Measurements from ENCODE around the gene PCAT7. TPM values are rescaled to one million over a fixed set of nuclear protein-coding genes. Genes with fewer than 3 reads are reported as not detected.
"Not testable (repeated sequence)": the region's sequence is repeated elsewhere in the genome, so short reads cannot be mapped to it uniquely, and the experiment has no call there.

The PCAT7 gene
- total and polyA plus RNA-seq, 4 experiments from 2014 or later, result not detected

- H3K36me3 Mint-ChIP-seq, result no peaks in the 10 kb centered on the region
- ChIA-PET CTCF (ENCODE audit: partially characterized antibody) (no interaction called here), POLR2A (ENCODE audit: partially characterized antibody) (no interaction called here)
- no peak for DNase-seq
- Histone ChIP-seq H3K36me3 (ENCODE audit: insufficient read depth, low read length) (no peaks in the 10 kb centered on the region), H3K4me3 (ENCODE audit: low read length in 2 of 2) (no peak overlapping the region), H3K4me1 (ENCODE audit: insufficient read depth, low read length) (peaks cover 5% of the 10 kb centered on the region), H3K9me3 (ENCODE audit: control insufficient read depth in 1 of 2, low read length in 2 of 2) (no peaks in the 10 kb centered on the region), H3K27me3 (ENCODE audit: insufficient read depth, low read length) (no peaks in the 10 kb centered on the region), H3K27ac (ENCODE audit: low read depth, low read length) (no peak overlapping the region)
- peaks cover 0 to under 1% (median 0%) of the 10 kb centered on the region in 4 donors for H3K4me1 Mint-ChIP-seq
- no peaks in the 10 kb centered on the region for H3K9me3 Mint-ChIP-seq
- intact Hi-C loops (cut with micrococcal nuclease), result no loop called here
- H3K27ac Mint-ChIP-seq, result no peak overlapping the region
- peaks cover 13 to 19% of the 10 kb centered on the region in 2 donors for H3K27me3 Mint-ChIP-seq
- no peak overlapping the region for H3K4me3 Mint-ChIP-seq
Observed at GRCh38 chr9:94591876-94592275, 37.0 kb downstream of the PCAT7 start.

DNA sequence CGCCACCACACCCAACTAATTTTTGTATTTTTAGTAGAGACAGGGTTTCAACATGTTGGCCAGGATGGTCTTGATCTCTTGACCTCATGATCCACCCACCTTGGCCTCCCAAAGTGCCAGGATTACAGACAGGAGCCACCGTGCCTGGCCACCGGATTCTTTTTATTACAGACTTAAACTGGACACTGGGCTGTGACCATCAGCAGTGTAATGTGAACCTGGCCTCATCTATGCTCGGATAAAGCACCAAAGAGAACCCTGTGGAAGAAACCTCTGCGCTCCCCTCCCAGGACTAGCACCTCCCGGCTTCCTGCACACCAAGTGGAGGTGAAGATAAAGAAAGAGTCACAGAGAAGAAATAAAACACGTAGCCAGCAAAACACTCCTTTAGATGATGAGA, 37.8 kb downstream of the PCAT7 start:
- CTCF ChIA-PET (ENCODE audit: partially characterized antibody); H3K36me3 Mint-ChIP-seq; H3K27ac ChIP-seq (ENCODE audit: low read depth, low read length); H3K4me3 Mint-ChIP-seq; H3K9me3 Mint-ChIP-seq; H3K4me1 ChIP-seq (ENCODE audit: insufficient read depth, low read length); intact Hi-C loops (cut with micrococcal nuclease); H3K27ac Mint-ChIP-seq; H3K9me3 ChIP-seq (ENCODE audit: control insufficient read depth in 1 of 2, low read length in 2 of 2); H3K4me3 ChIP-seq (ENCODE audit: low read length in 2 of 2); H3K27me3 ChIP-seq (ENCODE audit: insufficient read depth, low read length); DNase-seq; POLR2A ChIA-PET (ENCODE audit: partially characterized antibody); H3K36me3 ChIP-seq (ENCODE audit: insufficient read depth, low read length); H3K4me1 Mint-ChIP-seq: not testable (repeated sequence)
- peaks cover 9 to 20% of the 10 kb centered on the region in 2 donors for H3K27me3 Mint-ChIP-seq

- H3K36me3 ChIP-seq (ENCODE audit: insufficient read depth, low read length), result no peaks in the 10 kb centered on the region
- Mint-ChIP-seq H3K4me3 (no peak within 1 kb of the TSS), H3K4me1 (no peaks in the 10 kb centered on the region), H3K36me3 (no peaks in the 10 kb centered on the region), H3K9me3 (no peaks in the 10 kb centered on the region), H3K27me3 (peaks cover 8 to 19% of the 10 kb centered on the region in 2 donors), H3K27ac (no peak within 1 kb of the TSS)
- DNase-seq, result no peak
- POLR2A ChIA-PET (ENCODE audit: partially characterized antibody), result no interaction called here
- no peaks in the 10 kb centered on the region for H3K4me1 ChIP-seq (ENCODE audit: insufficient read depth, low read length)
- CTCF ChIA-PET (ENCODE audit: partially characterized antibody), result interaction anchor here (1.6 kb wide), 1 partner anchor 10 kb away, joined by 5 read pairs; no protein-coding TSS in a partner anchor
- H3K9me3 ChIP-seq (ENCODE audit: control insufficient read depth in 1 of 2, low read length in 2 of 2), result no peaks in the 10 kb centered on the region
- intact Hi-C loops (cut with micrococcal nuclease), result no loop called here
- no peak within 1 kb of the TSS for H3K4me3 ChIP-seq (ENCODE audit: low read length in 2 of 2)
- no peak within 1 kb of the TSS for H3K27ac ChIP-seq (ENCODE audit: low read depth, low read length)
- no peaks in the 10 kb centered on the region for H3K27me3 ChIP-seq (ENCODE audit: insufficient read depth, low read length)
Observed at GRCh38 chr9:94593459-94594345, 38.8 kb downstream of the PCAT7 start, which contains the start of gene FBP2. Gene FBP2 (minus strand): TSS chr9:94593824. CDS start chr9:94593726, 98 bp downstream.

GRCh38 chr9:94599102-94599501, 44.2 kb downstream of the PCAT7 start:
- no peaks in the 10 kb centered on the region for H3K9me3 ChIP-seq (ENCODE audit: control insufficient read depth in 1 of 2, low read length in 2 of 2)
- no peaks in the 10 kb centered on the region for H3K4me1 ChIP-seq (ENCODE audit: insufficient read depth, low read length)
- peaks cover 0 to 6% of the 10 kb centered on the region in 2 donors for H3K27me3 Mint-ChIP-seq
- peaks cover 4 to 7% (median 6%) of the 10 kb centered on the region in 4 donors for H3K4me1 Mint-ChIP-seq
- no peak overlapping the region for H3K4me3 Mint-ChIP-seq
- H3K4me3 ChIP-seq (ENCODE audit: low read length in 2 of 2), result no peak overlapping the region
- no peaks in the 10 kb centered on the region for H3K36me3 ChIP-seq (ENCODE audit: insufficient read depth, low read length)
- ChIA-PET POLR2A (ENCODE audit: partially characterized antibody) (no interaction called here), CTCF (ENCODE audit: partially characterized antibody) (no interaction called here)
- no peaks in the 10 kb centered on the region for H3K9me3 Mint-ChIP-seq
- DNase-seq, result no peak
- H3K27ac Mint-ChIP-seq, result no peak overlapping the region
- H3K27ac ChIP-seq (ENCODE audit: low read depth, low read length), result no peak overlapping the region
- intact Hi-C loops (cut with micrococcal nuclease), result no loop called here
- no peaks in the 10 kb centered on the region for H3K27me3 ChIP-seq (ENCODE audit: insufficient read depth, low read length)
- H3K36me3 Mint-ChIP-seq, result no peaks in the 10 kb centered on the region

- ChIA-PET CTCF (ENCODE audit: partially characterized antibody) (interaction anchor here (1.2 kb wide), 1 partner anchor 45 kb away, joined by 3 read pairs; the partner anchor contains the start of gene PCAT7), POLR2A (ENCODE audit: partially characterized antibody) (no interaction called here)
- no peaks in the 10 kb centered on the region for H3K27me3 ChIP-seq (ENCODE audit: insufficient read depth, low read length)
- H3K9me3 ChIP-seq (ENCODE audit: control insufficient read depth in 1 of 2, low read length in 2 of 2), result no peaks in the 10 kb centered on the region
- no peak overlapping the region for H3K27ac ChIP-seq (ENCODE audit: low read depth, low read length)
- H3K36me3 ChIP-seq (ENCODE audit: insufficient read depth, low read length), result no peaks in the 10 kb centered on the region
- Mint-ChIP-seq H3K4me1 (peaks cover 4 to 7% (median 6%) of the 10 kb centered on the region in 4 donors), H3K27ac (no peak overlapping the region), H3K27me3 (peaks cover 0 to 4% of the 10 kb centered on the region in 2 donors), H3K4me3 (no peak overlapping the region), H3K36me3 (no peaks in the 10 kb centered on the region), H3K9me3 (no peaks in the 10 kb centered on the region)
- DNase-seq, result no peak
- intact Hi-C loops (cut with micrococcal nuclease), result no loop called here
- H3K4me3 ChIP-seq (ENCODE audit: low read length in 2 of 2), result no peak overlapping the region
- no peaks in the 10 kb centered on the region for H3K4me1 ChIP-seq (ENCODE audit: insufficient read depth, low read length)
Observed at GRCh38 chr9:94600258-94600657, 45.4 kb downstream of the PCAT7 start.

DNA sequence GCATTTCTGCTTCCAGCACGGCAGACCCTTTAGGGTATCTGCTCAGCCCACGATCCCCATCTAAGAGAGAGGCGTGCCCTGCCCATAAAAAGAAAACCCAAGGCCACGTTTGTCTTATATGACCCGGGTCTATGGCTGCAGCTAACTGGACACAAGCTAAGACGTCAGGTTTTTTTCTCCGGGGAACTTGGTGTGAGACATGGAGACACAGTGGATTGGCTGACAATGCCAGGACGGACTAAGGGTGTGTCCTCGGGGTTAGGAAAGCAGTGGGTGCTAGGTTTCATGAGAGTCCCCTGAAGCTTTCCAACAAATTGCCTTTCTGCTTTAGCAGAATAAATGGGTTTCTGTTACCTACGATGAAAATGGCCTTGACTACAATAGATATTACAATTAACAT, 45.8 kb downstream of the PCAT7 start:
- ChIA-PET POLR2A (ENCODE audit: partially characterized antibody) (no interaction called here), CTCF (ENCODE audit: partially characterized antibody) (interaction anchor here (1.2 kb wide), 1 partner anchor 46 kb away, joined by 3 read pairs; the partner anchor contains the start of gene PCAT7)
- no peak overlapping the region for H3K4me3 Mint-ChIP-seq
- Histone ChIP-seq H3K27ac (ENCODE audit: low read depth, low read length) (no peak overlapping the region), H3K4me3 (ENCODE audit: low read length in 2 of 2) (no peak overlapping the region), H3K27me3 (ENCODE audit: insufficient read depth, low read length) (no peaks in the 10 kb centered on the region), H3K36me3 (ENCODE audit: insufficient read depth, low read length) (no peaks in the 10 kb centered on the region), H3K4me1 (ENCODE audit: insufficient read depth, low read length) (no peaks in the 10 kb centered on the region), H3K9me3 (ENCODE audit: control insufficient read depth in 1 of 2, low read length in 2 of 2) (no peaks in the 10 kb centered on the region)
- DNase-seq, result no peak
- H3K4me1 Mint-ChIP-seq, result peaks cover 4 to 7% (median 6%) of the 10 kb centered on the region in 4 donors
- no peaks in the 10 kb centered on the region for H3K9me3 Mint-ChIP-seq
- H3K36me3 Mint-ChIP-seq, result no peaks in the 10 kb centered on the region
- no peak overlapping the region for H3K27ac Mint-ChIP-seq
- intact Hi-C loops (cut with micrococcal nuclease), result no loop called here
- peaks cover 0 to 4% of the 10 kb centered on the region in 2 donors for H3K27me3 Mint-ChIP-seq

GRCh38 chr9:94602666-94603065, 47.8 kb downstream of the PCAT7 start:
- ChIA-PET POLR2A (ENCODE audit: partially characterized antibody) (no interaction called here), CTCF (ENCODE audit: partially characterized antibody) (interaction anchor here (0.7 to 2.1 kb wide), 3 partner anchors 9 to 343 kb away, joined by 4 to 5 read pairs (median 4); partner anchors contain the start of gene FBP2)
- Histone ChIP-seq H3K4me3 (ENCODE audit: low read length in 2 of 2) (no peak overlapping the region), H3K4me1 (ENCODE audit: insufficient read depth, low read length) (no peaks in the 10 kb centered on the region), H3K9me3 (ENCODE audit: control insufficient read depth in 1 of 2, low read length in 2 of 2) (no peaks in the 10 kb centered on the region), H3K27ac (ENCODE audit: low read depth, low read length) (no peak overlapping the region), H3K36me3 (ENCODE audit: insufficient read depth, low read length) (no peaks in the 10 kb centered on the region), H3K27me3 (ENCODE audit: insufficient read depth, low read length) (no peaks in the 10 kb centered on the region)
- intact Hi-C loops (cut with micrococcal nuclease), result loop anchor here (1.0 kb wide), 1 partner anchor 48 kb away; no protein-coding TSS in a partner anchor
- Mint-ChIP-seq H3K4me3 (no peak overlapping the region), H3K4me1 (peaks cover 4 to 7% (median 6%) of the 10 kb centered on the region in 4 donors), H3K27ac (no peak overlapping the region), H3K9me3 (no peaks in the 10 kb centered on the region), H3K27me3 (peaks cover 0 to 1% of the 10 kb centered on the region in 2 donors), H3K36me3 (peaks cover 0 to 2% of the 10 kb centered on the region in 2 donors)
- no peak for DNase-seq
